GM21529 (cell line): ENCODE data around the gene AGXT.

ENCODE experiments used
- ATAC-seq: cut with Tn5 transposase; IDR thresholded peaks from one replicate; pipeline ENCODE4 v1.9.1; 2021; ENCODE audit not compliant: unreplicated experiment

AGXT gene

GRCh38 chr2:240884745-240885144 is 16.1 kb downstream of the AGXT start:
- no peak for ATAC-seq

- ATAC-seq = no peak
Observed at GRCh38 chr2:240885566-240885965, 16.9 kb downstream of the AGXT start.

GRCh38 chr2:240886023-240886565 is 17.5 kb downstream of the AGXT start:
- ATAC-seq = no peak

GRCh38 chr2:240886678-240887609 is 18.3 kb downstream of the AGXT start:
- no peak for ATAC-seq

GRCh38 chr2:240887631-240888030 is 19.0 kb downstream of the AGXT start:
- ATAC-seq = no peak

- no peak for ATAC-seq
Observed at GRCh38 chr2:240888130-240888889, 19.7 kb downstream of the AGXT start.

- ATAC-seq = no peak
Observed at GRCh38 chr2:240888890-240889573, 20.4 kb downstream of the AGXT start.

- ATAC-seq = no peak
Observed at GRCh38 chr2:240889601-240890560, 21.3 kb downstream of the AGXT start.

GRCh38 chr2:240890691-240891090 is 22.1 kb downstream of the AGXT start:
- ATAC-seq = no peak

- no peak for ATAC-seq
Observed at GRCh38 chr2:240891492-240892340, 23.1 kb downstream of the AGXT start.

GRCh38 chr2:240892356-240892755 is 23.7 kb downstream of the AGXT start:
- no peak for ATAC-seq

- ATAC-seq = no peak
Observed at GRCh38 chr2:240892925-240893324, 24.3 kb downstream of the AGXT start.

GRCh38 chr2:240893363-240893844 is 24.8 kb downstream of the AGXT start:
- no peak for ATAC-seq

GRCh38 chr2:240894006-240894405 is 25.4 kb downstream of the AGXT start:
- no peak for ATAC-seq

- no peak for ATAC-seq
Observed at GRCh38 chr2:240894836-240895558, 26.4 kb downstream of the AGXT start.

- ATAC-seq = no peak
Observed at GRCh38 chr2:240895656-240896388, 27.2 kb downstream of the AGXT start, which contains the start of gene MAB21L4. MAB21L4 (minus strand) TSS chr2:240896156; CDS start chr2:240895997, 159 bp downstream.

- ATAC-seq = no peak
Observed at GRCh38 chr2:240896394-240896793, 27.8 kb downstream of the AGXT start.
